ENCODE data around the gene BTBD10.
"Not testable (repeated sequence)": the region's sequence is repeated elsewhere in the genome, so short reads cannot be mapped to it uniquely, and the experiment has no call there.

The BTBD10 gene

DNA sequence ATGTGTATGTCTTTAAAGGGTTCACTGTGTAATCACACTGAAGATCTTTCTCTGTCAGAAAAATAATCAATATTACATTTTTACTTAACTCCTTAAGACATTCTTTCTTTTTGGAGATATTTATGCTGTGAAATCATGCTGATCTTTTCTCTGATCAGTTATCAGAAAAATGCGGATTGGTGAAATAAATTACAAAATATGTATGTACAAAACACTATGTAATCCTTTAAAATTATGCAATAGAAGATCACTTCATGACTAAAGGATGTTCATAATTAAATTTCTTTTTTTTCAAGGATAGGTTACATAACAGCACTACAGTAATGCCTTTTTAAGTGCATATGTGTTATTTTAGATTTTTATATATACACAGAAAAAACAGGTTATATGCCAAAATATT, 24.7 kb downstream of the BTBD10 start:
- no peak for DNase-seq

DNA sequence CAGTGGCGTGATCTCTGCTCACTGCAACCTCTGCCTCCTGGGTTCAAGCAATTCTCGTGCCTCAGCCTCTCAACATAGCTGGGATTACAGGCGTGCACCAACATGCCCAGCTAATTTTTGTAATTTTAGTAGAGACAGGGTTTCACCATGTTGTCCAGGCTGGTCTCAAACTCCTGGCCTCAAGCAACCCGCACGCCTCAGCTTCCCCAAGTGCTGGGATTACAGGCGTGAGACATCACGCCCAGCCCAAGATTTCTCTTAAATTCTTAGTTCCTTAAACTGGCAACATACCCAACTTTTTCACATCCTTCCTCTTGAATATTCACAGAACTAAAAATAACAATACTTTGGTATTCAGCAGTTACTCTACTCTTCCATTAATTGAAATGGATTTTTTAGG, 26.2 kb downstream of the BTBD10 start:
- DNase-seq = not testable (repeated sequence)

DNA sequence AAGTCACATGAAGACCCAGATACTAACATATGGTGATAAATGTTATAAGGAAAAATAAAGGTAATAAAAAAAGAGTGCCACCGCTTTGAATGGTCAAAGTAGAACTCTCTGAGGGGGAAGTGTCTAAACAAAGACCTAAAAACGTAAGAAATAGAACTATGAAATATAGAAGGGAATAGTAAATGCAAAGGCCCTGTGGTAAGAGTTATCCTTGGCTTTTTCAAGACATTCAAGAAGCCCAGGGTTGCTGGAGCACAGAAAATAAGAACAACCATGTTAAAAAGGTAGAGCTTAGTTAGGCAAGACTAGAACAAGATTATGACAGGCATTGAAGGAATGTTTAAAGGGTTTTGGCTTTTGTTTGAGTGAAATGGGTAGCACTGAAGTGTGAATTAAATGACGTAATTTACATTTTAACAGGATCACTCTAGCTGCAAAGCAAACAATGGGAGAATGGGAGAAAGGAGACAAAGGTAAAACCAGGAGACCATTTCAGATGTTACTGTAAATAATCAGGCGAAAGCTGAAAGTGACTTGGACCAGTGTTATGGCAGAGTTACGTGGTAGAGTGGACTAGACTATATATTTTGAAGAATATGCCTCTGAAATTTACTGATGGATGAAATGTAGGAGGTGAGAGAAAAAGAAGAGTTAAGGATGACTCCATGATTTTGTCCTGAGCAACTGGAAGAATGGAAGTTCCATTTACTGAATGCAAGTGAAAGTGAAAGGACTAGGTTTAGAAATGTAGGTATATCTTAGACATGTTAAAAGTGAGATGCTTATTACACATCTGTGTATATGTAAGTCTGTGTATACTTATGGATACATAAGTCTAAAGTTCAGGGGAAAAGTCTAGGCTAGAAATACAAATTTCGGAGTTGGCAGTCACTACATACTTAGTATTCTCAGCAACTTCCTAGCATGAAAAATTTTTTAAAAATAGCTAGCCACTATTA, 28.5 kb downstream of the BTBD10 start:
- no peak for DNase-seq

DNA sequence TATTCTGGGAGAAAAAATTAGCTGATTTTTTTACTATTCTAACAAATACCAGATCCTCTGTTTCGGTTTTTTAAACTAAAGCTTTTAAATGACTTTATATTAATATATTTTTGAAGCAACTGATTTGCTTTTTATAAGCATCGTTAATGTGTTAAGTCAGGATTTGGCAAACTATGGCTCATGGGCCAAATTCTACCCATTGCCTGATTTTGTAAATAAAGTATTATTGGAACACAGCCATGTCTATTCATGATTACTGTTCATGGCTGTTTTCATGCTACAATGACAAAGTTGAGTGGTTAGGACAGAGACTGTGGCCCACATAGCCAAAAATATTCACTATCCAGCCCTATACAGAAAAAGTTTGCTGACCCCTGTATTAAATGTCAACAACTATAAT, 29.6 kb downstream of the BTBD10 start:
- no peak for DNase-seq

DNA sequence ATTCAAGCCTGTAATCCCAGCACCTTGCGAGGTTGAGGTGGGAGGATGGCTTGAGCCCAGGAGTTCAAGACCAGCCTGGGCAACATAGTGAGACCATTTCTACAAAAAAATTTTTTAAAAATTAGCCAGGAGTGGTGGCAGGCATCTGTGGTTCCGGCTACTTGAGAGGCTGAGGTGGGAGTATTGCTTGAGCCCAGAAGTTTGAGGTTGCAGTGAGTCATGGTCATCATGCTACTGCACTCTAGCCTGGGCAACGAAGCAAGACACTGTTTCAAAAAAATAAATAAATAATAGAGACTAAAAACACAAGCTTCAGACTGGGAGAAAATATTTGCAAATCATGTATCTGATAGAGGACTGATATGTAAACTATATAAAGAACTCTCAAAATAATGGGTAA, 33.2 kb downstream of the BTBD10 start:
- DNase-seq = no peak

DNA sequence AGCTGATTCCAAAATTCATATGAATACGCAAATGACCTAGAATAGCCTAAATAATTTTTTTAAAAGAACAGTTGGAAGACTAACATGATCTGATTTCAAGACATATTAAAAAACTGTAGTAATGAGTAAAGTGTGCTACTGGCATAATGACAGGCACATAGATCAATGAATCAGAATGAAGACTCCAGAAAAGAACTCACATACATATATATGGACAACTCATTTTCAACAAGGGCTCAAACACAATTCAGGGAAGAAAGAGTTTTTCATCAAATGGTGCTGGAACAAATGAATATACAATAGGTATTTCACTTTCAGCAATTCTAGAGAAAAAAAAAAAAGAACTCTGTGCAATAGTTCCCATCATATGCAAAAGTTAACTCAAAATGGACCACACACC, 33.7 kb downstream of the BTBD10 start:
- no peak for DNase-seq

DNA sequence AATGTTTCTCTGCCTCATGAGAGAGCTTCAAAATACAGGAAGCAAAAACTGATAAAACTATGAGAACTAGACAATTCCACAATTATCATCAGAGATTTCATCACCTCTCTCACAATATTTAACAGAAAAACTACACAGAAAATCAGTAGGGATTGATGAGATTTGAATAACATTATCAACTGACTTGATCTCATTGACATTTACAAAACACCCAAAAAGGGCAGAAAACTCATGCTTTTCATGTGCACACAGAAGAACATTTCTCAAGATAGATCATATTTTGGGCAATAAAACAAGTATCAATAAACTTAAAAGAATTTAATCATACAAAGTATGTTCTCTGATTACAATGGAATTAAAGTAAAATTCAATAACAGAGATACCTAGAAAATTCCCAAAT, 35.6 kb downstream of the BTBD10 start:
- no peak for DNase-seq

DNA sequence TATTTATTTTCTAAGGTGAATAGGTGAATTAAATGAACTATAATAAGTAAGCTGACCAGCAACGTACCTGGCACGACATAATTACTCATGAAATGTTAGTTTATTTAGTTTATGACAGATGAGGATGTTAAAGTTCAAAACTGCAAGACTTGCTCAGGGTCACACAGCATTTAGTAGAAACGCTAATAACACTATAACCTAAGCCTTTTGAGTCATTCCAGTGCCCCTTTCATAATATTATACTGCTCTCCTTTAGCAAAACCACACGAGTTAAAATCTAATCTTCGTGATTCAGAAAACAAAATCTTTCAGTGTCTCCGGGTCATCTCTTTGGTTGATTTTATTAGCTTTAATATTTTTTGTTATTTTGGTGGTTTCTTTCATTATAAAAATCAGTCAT, 39.6 kb downstream of the BTBD10 start:
- DNase-seq = no peak

DNA sequence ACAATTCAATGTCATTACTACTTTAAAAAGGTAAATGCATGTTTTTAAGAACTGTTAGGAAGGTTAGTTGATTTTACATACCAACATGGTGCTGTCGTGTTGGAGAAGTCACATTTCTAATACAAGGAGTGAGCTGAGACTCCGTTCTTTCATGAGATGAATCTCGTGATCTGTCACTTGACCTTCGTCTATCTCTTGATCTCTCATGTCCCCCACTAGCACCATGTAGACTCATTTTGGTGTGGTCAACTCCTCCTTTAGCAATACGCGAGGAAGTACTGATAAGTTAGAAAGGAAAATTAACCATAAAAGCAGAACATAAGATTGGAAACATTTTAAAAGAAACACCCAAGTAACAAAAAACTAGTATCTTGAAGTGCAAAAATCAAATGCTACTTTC, 41.5 kb downstream of the BTBD10 start:
- DNase-seq = no peak

DNA sequence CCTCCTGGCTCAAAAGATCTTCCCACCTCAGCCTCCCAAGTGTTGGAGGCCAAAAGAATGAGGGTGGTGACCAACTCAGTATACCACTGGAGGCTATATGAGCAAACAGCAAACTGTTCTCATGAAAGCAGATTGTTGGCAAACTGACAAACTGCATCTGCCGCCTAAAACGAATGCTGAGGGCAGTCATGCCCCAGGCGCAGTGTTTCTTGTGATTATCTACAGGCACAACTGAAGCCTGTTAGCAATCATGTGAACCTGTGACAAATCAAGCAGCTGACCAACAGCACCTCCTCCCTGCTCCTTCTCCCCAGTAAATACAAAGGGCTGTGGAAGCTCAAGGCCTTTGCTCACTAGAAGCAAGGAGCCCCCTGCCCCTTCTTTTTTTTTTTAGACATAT, 47.8 kb downstream of the BTBD10 start:
- DNase-seq = no peak

DNA sequence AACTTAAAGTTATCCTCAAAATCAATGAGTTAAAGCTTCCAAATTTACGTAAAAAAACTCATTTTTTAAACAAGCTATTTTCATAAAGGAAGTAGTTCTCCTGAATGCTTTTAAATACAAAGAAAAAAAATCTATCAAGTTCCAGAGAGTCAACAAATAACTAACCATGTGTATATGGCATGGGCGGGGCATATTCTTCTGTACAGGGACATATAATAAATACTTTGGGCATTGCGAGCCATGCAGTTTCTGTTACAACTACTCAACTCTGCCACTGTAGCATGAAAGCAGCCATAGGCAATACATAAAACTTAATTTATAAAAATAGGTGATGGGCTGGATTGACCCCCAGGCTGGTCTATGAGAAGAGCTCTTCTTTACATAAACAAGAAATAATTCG, 57.8 kb downstream of the BTBD10 start:
- DNase-seq = no peak

DNA sequence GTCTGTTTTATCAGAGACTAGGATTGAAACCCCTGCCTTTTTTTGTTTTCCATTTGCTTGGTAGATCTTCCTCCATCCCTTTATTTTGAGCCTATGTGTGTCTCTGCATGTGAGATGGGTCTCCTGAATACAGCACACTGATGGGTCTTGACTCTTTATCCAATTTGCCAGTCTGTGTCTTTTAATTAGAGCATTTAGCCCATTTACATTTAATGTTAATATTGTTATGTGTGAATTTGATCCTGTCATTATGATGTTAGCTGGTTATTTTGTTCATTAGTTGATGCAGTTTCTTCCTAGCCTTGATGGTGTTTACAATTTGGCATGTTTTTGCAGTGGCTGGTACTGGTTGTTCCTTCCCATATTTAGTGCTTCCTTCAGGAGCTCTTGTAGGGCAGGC, 64.7 kb downstream of the BTBD10 start:
- DNase-seq = not testable (repeated sequence)

DNA sequence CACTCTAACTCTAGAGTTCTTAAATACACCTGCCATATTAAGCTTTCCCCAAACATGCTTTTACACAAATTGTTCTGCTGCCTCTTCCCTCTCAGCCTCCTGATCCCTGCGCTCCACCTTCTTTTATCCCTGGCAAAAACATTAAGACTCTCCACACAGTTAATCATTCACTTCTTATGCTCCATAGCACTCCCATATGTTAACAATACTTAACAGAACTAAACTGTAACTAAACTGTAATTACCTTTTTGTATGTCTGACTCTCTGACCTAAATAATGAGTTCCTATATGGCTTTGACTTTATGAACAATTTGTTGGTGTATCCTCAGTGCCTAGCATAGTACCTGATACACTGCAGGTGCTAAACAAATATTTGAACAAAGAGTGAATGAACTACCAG, 71.8 kb downstream of the BTBD10 start:
- DNase-seq = no peak

DNA sequence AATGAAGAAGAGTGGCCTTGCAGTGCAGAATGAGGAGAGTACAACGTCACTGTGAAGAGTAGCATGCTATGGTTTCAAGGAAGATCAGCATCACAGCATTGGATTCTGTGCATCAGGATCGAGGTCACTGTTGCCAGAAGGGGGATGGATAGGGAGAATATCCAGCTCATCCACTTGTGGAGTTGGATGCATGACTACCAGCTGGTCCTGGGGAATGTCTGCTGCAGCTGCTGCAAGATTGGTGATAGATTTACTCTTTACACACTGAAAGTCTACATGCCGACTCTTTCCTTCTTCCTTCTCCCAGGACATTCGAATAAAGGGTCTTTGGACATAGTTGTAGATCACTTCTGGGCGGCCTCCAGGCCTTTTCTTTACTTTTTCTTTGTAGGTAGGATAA, 74.3 kb downstream of the BTBD10 start:
- no peak for DNase-seq

DNA sequence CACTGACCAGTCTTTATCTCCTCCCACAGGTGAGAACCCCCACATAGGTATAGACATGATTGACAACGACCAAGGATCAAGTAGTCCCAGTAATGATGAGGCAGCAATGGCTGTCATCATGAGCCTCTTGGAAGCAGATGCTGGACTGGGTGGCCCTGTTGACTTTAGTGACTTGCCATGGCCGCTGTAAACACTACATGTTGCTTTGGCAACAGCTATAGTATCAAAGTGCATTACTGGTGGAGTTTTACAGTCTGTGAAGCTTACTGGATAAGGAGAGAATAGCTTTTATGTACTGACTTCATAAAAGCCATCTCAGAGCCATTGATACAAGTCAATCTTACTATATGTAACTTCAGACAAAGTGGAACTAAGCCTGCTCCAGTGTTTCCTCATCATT, 76.5 kb downstream of the BTBD10 start:
- DNase-seq = no peak

DNA sequence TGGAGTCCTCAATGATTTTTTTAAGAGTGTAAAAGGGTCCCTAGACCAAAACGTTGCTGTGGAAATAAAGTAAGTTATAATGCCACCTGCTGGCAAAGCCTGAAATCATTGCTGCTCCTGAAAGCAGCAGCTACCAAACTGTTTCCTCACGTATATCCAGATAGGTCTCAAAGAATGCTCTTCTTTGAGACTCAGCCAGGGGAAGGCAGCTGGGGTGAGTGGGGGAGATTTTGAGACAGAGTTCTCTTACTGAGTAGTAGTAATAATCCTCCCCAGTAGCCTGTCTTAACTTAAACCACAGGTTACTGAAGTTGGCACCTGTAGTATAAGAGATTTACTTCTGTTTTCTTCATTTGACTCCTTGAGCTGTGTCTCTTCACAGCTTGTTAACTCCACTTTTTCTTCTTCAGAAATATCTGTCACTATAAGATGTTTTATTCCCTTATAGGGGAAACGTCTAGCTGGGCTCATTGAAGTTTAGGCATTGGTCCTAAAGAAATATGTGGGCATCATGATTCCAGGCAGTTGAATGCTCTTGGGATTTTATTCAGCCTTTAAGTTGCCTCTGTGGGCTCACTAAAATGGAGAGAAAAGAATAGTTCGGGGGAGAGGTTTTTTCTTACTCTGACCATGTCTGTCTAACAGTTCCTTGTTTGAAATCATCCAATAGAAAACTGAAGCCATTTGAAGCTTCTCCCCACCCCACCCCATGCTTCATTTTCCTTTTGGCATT, 77.9 kb downstream of the BTBD10 start:
- peak; percentile 12 for DNase-seq

DNA sequence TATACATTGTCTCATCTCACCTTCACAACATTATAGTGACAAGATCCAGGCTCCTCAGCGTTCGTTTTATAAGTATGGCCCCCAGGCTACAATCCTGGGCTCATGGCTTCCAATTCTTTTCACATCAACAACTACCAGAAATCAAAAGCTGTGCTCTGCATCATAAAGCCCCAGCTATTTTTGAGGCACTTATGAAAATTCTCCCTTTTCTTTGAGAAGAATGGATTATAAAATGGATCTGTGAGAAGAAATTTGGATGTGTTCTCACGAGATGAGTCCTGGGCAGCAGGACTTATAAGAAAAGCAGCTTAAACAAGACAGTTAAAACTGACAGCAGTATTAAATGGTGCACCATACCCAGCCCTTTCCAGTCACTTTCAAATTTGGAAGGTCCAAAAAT, 80.3 kb downstream of the BTBD10 start:
- DNase-seq = no peak

DNA sequence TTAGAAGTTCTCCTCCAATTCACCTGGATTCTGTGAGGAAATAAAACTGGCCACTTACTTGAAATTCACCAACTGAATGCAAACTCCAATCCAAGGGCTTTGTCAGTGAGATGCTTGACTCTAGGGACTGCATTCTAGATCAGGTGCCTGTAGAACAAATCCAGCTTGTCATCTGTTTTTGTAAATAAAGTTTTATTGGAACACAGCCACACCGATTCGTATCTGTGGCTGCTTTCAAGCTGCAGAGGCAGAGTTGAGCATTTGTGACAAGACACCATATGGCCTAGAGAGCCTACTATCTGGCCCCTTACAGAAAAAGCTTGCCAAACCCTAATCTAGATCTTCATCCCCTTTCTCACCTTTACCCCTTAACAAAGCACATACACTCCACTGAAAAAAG, 82.3 kb downstream of the BTBD10 start:
- DNase-seq = no peak

DNA sequence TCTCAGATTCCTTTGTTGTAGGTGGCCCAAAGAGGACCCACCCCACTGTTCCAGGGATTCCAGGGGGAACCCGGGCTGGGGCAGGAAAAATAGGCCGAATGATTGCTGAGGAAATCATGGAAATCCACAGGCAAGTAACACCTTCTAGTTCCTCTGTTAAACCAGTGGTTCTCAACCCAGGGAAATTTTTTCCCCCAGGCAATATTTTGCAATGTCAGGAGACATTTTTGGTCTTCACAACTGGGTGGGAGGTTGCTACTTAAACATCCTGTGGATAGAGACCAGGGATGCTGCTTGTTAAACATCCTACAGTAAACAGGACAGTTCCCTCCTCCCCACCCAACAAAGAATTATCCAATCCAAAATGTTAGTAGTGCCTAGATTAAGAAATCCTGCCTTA, 84.7 kb downstream of the BTBD10 start:
- no peak for DNase-seq

DNA sequence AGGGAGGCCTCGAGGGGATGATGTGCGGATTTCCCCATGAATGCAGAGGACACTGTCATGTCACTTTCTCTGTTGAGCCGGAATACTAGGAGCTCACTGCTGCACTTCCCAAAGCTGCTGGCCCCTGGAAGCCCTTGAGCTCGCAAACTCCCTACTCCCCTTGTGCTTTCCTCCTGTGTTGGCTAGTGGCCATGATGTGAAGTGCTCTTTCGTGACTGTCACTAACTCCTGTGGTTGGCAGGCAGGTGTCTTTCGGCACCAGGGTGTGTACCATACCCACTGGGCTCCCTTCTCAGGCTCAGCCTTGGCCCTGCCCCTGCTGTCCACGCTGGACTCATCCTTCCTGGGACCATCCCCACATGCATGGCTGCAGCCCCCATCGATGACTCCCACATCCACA, 86.2 kb downstream of the BTBD10 start:
- no peak for DNase-seq

DNA sequence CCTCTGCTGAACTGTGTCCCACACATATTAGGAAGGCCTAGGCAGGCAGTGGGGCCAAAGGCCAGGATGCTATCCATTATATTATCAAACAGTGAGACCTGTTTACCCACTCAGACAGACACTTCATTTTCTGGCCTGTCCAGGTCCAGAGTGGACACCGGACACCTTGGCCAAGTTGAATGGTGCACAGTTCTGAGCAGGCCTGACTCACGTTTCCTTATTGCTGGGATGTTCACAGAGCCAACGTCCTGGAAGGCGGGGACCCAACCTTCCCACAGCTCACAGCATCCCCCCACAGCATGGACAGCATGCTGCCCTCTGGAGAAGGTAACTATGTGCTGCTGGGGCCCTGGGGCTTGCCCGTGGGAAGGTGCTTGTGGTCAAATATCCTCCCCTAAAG, 86.6 kb downstream of the BTBD10 start:
- DNase-seq = no peak

DNA sequence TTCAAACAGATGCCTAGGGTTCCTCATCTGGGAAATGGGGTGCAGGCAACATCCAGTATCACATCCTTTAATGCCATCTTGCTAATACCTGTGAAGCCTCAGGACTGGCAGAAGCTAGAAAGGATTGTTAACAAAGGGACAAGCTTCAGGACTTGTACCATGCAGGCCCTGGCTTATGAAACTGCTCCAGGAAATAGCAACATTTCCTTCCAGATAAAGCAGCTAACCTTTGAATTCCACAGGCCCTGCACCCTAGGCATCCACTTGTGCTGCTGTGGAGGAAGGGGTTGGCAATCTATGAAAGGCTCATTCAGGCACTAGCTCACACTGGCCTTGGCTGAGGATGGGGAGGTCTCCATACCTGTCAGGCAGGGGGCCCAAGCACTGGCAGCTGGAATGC, 87.2 kb downstream of the BTBD10 start:
- no peak for DNase-seq

DNA sequence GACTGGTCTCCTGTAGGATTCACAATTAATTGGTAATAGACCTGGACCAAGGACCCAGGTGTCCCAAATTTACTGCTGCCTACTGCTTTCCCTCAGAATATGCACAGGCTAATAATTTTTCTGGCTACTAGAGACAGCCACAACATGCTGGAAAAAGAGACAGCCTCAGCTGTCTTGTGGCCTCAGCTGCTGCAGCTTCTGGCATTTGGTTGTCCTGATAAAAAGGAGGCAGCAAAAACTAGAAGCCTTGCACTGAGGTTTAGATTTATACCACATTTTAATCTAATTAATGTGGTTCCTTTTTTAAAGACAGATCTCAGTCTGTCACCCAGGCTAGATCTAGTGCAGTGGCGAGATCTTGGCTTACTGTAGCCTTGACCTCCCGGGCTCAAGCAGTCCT, 89.8 kb downstream of the BTBD10 start:
- no peak for DNase-seq

DNA sequence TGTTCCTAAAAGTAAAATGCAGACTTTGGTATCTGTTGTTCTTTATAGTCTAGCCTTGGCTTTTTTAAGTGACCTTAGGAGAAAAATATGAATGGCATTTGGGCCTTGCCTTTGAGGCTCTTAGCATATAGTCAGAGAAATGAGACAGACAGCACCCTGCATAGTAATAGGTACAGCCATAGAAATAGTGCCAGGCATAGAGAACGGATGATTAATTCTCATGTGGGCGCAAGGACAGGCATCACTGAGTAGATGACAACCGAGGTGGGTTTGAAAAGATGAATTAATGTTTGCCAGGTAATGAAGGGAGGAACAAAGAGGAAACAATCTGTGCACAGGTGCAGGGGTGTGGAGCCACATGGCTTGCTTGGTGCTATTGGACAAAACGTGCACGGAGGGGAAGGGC, 95.0 kb downstream of the BTBD10 start:
- no peak for DNase-seq

All from NCI-H1694 treated with DMSO at 0.1 percent for 48 hours (cell line).